Stimulated activated CD4-positive, alpha-beta T cell treated with anti-CD3 and anti-CD28 coated beads, Interleukin-2, amount 100 ng/mL, for 4 hours (primary cell): Measurements from ENCODE around the gene DPF3.
A peak's percentile ranks its signal among the peaks of the same experiment; 100 is the strongest.

Experiments
- DNase-seq: peaks from one replicate; pipeline ENCODE4 v3.0.0-alpha.2; 2020; ENCODE audit warnings: low read depth

The DPF3 gene

DNA sequence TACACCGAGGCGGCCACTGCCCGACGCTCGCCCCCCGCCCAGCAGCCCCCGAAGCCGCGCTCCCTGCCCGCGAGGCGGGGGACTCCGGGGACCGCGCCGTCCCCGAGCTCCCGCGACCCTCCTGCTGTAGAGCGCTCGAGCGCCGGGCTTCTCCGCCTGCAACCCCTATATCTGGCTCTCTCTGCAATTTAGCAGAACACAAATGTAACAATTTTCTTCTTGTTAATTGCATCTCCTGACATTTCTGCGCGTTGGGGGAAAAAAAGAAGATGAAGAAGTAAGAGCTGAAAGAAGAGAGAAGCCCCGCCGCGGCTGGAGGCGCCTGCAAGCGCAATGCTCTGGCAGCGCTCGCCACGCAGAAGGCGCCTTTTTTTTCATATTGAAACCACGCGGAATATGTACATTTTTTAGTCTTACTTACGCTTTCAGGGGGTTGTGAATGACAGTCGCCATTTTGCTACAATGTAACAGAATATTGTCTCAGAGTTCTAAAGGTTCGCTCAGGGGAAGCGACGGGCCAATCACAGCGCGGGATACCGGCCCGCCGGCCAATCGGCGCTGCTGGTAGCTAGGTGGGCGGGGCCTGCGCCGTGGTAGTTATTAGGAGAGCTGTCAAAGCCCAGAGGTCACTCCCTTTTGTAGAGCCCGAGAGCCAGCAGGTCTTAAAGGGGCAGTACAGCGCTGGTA lies at the start of gene DPF3:
DPF3 (minus strand) TSS at position 466 of the 687 bp plus-strand sequence; CDS start at position 453, 13 bp downstream.
- peak; percentile 87 for DNase-seq

DNA sequence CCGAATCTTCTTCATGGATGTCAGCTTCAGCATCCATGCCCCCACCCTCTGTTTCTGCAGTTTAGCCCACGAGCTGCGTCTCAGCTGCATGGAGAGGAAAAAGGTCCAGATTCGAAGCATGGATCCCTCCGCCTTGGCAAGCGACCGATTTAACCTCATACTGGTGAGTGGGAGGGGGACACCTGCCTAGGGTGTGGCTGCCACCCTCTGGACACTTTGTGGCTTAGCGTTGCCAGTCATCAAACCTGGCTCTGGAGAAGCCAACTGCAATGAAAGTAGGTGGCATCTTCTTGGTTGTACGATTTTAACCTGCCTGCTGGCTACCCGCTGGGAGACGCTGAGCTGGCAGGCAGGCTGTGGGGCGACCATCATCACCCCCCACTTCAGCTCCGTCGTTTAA lies 49.0 kb upstream of the DPF3 start:
- no peak for DNase-seq

DNA sequence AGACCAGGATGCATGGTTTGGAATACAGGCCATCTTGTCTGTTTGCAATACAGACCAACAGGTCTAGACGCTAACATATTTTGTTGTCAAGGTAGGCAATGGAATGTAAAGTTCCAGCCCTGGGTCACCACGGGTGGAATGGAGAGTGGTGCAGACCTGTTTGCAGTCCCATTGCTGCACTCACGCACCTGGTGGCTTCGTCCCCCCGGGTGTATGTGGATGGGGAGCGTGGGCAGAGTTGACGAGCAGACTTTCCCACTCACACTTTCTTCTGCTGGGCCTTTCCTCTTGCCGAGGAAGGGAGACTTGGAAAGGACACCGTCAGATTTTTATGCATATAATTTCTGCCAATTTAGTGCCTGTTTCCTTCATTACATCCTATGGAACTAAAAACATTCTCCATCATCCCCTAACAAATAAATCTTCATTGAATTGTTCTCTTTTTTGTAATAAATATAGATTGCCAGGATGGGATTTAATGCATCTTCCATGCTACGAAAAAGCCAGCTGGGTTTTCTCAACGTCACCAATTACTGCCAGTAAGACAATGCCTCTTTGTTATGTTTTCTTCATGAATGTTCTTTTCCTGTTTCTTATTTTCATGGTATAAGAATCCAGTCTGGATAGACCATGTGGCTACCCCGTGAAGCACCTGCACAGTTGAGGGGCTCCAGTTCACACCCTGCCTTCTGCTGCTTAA lies 47.5 kb upstream of the DPF3 start:
- DNase-seq = no peak

DNA sequence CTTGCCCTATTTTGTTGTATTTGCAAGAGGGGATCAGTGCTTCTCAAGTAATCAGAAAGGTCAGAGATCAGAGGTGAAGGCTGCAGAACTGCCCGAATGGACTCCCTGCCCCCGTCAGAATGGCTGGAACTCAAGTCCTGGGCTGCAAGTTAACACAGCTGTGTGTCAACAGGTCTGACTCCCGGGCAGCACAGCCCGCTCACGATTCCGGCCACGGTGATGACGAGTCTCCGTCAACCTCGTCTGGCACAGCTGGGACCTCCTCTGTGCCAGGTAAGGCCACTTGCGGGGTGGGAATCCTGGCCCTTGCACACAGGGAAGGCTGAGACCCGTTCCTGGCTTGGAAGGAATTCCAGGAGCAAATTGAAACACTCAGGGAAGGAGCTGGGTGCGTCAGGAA lies 45.7 kb upstream of the DPF3 start:
- no peak for DNase-seq

DNA sequence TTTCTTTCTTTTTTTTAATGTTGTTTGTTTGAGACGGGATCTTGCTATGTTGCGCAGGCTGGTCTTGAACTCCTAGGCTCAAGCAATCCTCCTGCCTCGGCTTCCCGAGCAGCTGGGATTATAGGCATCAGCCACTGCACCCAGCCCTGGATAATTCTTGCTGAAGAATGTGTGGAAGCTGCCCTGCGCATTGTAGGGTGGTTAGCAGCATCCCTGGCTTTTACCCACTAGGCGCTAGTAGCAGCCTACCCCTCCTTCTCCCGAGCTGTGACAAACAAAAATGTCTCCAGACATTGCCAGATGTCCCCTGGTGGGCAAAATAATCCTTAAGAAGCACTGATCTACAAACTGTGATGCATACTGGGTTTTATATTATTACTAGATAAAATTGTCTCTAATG lies 39.0 kb upstream of the DPF3 start:
- no peak for DNase-seq

DNA sequence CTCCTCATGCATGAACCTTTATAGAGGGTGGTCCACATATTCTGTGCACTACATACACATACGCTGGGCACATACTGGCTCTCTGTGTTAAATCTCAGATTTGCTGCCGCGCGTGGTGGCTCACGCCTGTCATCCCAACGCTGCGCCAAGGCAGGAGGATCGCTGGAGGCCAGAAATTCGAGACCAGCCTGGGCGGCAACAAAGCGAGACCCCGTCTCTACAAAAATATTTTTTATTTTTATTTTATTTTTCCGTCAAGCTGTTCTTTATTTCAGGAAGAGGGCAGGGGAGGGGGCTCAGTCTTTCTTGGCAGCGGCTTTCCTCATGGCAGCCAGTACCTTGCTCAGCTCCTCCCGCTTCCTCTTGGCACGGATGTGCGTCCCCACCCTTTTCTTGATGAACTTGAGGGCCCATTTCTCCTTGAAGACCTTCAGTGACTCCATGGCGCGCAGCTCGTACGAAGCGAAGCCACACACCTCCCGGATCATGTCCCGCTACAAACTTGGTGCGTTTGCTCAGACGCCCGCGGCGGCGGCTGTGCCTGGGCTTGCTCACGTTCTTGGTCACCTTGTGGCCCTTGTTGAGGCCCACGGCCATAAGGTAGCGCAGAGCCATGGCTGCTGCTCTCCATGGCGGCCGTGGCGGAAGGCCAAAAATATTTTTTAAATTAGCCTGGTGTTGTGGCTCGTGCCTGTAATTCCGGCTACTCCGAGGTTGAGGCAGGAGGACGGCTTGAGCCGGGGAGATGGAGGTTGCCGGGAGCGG lies 35.6 kb upstream of the DPF3 start:
- DNase-seq = no peak

DNA sequence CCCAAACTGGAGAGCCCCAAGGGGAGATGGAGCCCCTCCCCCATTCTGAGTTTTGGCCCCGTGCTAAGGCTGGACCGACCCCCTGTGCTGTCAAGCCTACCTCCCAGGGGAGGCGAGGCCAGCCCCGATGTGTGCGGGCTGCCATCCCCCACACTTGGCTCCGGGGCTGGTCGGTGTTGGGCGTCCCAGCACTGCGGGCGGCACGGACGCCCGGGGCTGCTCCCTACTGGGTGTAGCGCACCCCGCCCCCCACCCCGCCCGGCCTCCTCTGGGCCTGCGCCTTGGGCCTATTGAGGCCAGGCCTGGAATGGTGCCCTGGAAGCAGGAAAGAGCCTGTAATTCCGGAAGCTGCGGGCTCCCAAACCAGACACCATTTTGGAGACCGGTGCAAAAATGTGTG lies 35.0 kb upstream of the DPF3 start:
- DNase-seq = no peak

DNA sequence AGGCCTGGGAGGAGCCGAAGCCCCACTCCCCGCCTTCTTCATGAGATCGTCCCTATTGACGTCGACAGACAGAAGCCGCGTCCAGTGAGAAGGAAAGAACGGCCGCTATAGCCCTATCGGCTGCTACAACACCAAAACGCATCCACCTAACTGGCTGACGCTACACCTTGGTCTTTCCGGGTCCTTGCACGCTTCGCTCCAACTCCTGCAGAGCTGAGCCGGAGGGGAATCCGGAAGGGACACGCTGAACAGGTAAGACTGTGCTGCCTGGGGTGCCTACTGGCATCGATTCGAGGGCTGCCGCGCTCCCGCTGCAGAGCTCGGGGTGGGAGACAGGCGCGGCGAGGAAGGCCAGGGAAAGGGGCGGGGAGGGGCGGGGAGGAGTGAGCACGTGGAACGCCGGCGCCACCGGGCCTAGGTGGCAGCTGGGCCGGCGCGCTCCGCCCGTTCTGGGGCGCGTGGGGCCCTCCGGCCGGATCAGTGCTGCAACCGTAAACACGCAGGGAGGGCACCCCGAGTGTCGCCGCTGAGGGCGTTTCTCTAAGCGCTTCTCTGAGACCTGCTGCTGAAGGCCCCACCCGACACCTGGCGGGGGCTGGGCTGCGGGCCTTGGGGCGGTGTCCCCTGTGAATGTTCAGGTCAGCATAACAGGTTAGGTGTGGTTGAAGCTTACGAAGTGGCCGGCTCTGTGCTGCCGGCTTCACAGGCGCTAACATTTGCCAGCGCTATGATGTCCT lies 32.6 kb upstream of the DPF3 start, which contains the start of gene DCAF4:
DCAF4 (plus strand) TSS at position 173 of the 737 bp plus-strand sequence. CDS start 11,515 bp downstream, outside the sequence.
- DNase-seq = peak; percentile 94

DNA sequence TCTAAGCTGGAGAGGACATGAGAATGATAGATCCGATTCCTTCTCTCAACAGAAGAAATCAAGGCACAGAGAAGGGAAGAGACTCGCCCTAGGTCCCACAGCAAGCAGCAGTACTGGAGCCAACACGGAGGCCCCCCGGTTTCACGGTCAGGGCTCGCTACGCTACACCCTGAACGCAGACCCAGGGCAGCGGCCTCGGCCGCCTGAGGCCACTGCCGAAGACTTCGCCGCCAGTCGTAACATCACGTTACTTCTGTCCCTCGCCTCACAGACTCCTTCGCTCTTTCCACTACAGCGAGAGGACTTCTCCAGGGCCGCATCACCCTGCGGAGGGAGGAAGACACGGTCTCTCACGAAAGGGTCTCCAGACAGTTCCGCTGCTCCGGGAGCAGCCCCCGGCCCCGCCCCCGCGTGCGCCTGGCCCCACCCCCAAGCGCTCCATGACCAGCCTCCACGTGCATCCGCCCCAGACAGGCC lies 32.0 kb upstream of the DPF3 start:
- DNase-seq = no peak

DNA sequence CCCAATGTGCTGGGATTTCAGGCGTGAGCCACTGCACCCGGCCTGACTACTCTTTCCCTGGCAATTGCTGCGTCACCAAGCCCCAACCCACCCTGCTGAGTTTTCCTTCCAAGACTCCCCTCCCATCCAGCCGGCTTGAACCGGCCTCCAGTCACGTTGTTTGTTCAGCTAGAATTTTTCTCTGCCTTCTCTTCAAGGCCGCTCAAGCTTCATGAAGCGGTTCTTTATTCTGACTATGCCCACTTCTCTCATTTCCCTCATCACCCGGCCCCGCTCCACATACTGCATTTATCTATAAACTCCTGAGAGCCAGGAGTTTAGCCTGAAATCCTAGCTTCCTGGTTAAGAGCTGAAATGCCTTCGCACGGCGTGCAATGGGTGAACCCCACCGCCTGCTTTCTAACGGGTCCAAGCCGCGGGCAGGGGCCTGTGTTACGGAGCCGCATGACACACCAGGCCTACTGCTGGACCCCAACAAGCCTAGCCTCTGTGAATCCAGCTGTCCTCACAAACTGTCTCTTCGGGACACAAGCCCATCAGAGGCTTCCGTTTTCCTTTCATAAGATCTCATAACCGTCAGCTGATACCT lies 31.4 kb upstream of the DPF3 start:
- no peak for DNase-seq

DNA sequence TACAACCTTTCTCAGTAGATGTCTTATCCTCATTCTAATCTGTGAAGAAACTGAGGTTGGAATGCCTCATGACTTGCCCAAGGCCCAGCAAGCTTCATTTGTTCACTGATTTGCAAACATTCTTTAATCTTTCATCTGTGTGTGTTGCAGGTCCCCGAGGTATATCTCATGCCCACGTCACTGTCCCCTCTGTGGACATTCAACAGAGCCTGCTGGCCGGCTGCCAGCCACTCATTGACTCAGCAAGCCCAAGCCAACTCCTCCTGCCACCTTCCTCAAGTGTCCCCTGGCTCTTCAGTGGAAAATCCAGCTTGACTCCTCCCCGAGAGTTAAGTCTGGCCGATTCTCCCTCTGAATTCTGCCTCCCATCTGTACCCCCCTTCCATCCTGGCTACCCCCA lies 30.4 kb upstream of the DPF3 start:
- no peak for DNase-seq

DNA sequence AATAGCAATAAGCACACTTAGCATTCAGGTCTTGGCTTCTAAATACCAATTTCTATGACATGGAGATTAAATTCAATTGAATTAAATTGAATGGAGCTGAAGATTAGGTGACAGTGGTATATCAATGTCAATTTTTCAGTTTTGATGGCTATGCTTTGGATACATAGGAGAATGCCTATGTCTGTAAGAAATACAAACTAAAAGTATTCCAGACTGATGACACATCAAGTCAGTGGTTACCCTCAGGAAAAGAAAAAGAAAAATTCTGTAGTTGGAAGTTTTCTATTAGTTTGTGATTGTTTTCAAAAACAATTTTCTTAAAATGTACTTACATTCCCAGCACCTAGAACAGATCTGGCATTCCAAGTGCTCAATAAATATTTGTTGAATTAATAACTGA lies 27.5 kb upstream of the DPF3 start:
- no peak for DNase-seq

DNA sequence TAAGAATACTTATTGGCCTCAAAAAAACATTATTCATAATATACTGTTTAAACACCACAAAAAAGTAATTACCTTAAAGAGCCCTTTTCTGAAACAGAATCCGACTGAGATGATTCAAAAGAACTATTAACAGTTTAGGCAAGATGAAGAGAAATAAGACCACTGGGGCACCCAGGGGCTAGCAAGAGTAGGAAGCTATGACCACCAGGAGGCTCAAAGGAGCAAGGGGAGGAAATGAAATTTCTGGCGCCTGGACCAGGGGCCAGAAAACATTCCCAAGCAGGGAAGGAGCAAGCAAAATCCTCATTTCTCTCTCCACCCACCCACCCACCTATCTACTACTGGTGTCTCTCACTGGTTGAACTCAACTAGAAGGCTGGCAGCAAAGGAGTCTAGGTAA lies 26.1 kb upstream of the DPF3 start:
- no peak for DNase-seq

DNA sequence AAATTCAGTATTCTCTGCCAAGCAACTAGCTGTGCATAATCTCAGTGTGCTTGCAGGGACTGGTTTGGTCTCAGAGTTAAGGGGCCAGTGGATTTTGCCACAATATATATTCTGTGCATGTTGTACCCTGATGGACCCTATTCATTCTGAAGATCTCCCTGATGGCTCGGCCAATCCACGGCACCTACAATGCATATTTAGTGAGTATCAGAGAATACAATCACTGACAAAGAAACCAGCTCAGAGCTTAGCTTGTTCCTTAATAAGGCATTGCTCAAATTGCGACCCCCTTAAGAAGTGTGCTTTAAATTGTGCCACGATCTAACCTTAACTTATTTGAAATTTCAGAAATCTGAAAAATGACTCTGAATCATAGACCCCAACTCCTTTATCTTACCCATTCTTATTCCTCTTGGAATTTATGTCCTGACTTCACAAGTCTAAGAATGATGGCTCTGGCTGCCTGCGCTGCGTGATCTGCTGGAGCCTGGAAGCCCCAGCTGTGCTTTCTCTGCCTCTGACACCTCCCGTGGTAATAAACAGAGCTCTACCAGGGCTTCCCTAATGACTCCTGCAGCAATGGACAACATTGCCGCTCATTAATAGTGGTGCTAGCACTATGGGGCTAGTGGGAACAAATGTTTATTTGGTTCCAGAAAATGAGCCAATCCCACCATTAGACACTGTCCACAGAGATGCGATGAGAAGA lies 23.3 kb upstream of the DPF3 start:
- no peak for DNase-seq

DNA sequence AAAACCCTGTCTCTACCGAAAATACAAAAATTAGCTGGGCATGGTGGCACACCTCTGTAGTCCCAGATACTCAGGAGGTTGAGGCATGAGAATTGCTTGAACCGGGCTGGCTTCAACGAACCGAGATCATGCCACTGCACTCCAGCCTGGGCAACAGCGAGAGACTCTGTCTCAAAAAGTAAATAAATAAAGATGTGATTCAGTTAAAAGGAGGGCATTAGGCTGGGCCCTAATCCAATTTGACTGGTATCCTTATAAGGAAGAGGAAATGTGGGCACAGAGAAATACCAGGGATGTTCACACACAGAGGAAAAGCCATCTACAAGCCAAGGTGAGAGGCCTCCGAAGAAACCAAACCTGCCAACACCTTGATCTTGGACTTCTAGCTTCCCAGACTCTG lies 22.3 kb upstream of the DPF3 start:
- DNase-seq = no peak

DNA sequence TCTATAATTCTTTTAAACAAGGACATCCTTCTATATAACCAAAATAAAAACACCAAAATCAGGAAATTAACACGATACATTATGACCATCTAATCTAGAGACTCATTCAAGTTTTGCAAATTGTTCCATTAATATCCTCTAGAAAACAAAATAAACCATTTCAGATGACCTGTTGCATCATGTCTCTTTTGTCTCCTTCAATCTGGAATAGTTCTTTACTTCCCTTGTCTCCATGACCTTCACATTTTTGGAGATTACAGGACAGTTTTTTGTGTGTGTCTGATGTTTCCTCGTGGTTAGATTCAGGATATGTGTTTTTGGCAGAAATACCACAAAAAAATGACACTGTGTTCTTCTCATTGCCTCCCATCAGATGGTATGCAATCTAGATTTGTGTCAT lies 19.9 kb upstream of the DPF3 start:
- DNase-seq = no peak

DNA sequence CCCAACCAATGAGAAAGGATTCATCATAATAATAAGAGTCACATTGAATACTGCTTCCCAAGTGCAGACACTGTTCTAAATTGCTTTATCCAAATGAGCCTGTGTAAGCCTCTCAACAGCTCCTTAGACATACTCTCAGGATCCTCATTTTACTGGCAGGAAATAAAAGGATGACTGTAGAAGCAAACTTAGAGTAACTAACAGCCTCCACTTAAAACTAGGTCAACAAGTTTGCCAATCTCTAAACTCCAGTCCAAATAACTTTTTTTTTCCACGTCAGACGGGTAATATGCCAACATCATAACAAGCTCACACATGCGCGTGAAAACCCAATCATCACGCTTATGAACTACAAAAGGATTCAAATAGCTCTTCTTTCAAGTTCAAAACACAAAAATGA lies 15.3 kb upstream of the DPF3 start:
- DNase-seq = no peak

DNA sequence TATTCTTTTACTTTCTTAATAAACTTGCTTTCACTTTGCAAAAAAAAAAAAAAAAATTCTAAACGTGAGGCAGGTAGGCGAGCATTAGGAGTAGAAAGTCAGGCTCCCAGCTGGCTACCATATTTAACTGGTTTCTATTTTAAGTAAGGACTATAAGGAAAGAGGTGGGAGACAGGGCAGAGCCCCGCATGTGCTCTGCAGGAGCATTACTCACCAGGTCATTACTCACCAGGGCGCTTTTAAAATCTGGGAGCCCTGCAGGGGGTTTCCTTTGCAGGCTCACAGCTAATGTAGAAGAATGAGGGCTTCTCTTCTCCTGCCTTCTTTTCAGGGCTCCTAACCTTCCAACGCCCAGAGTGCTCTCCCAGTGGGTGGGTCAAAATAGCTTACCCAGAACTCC lies 14.0 kb upstream of the DPF3 start:
- DNase-seq = no peak

DNA sequence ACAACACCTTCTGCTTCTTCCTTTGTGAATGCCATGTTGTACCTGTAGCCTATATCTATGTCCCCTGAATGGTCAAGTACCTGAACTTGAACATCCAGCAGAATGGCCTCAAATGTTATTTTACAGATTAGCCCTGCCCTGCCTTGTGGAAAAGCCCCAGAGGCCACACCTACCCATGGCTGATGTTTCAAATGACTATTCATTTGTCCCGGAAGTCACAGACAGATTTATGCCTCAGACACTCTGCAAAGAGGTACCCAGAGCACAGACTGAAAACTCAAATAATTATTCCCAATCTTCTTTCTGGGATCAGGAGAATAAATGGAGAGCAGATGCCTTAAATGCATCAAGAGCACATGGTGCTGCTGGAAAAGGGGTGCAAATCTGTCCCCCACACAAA lies 13.0 kb upstream of the DPF3 start:
- DNase-seq = no peak

DNA sequence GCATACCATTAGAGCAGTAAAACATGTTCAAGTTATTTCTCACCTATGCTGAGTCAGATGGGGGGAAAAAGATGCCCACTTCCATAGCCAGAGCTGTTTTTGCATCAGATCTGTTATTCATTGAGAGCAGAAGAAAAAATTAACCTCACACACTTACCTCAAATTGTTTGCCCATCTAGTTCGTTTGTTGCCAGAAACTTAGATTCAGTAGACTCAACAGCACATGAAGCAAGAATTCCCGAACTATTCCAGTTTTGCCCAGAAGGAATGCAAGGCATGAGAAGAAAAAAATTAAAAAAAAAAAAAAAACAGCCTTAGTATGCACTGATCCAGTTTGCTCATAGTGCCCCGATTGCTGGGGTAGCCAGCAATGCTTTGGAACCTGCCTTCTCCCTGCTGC lies 12.4 kb upstream of the DPF3 start:
- DNase-seq = no peak
